HFFc6 (cell line): ENCODE data around the gene ENOPH1. TPM values are rescaled to one million over a fixed set of nuclear protein-coding genes. Genes with fewer than 3 reads are reported as not detected.
"Not testable (repeated sequence)": the region's sequence is repeated elsewhere in the genome, so short reads cannot be mapped to it uniquely, and the experiment has no call there.

ENCODE experiments used
- DNase-seq: peaks from one replicate; pipeline ENCODE4 v3.0.0-alpha.2; 2018
- H3K27ac Mint-ChIP-seq: 2 replicates; pipeline ENCODE4 v1.8.0; 2020; ENCODE audit warnings: mild to moderate bottlenecking, mixed read lengths
- H3K27me3 Mint-ChIP-seq: 2 replicates; pipeline ENCODE4 v1.8.0; 2021; ENCODE audit warnings: mild to moderate bottlenecking, moderate library complexity, mixed read lengths; ENCODE audit not compliant: insufficient read depth
- H3K36me3 Mint-ChIP-seq: 2 replicates; pipeline ENCODE4 v1.8.0; 2021; ENCODE audit warnings: low read depth, mixed read lengths
- H3K4me1 Mint-ChIP-seq: 2 replicates; pipeline ENCODE4 v1.8.0; 2020; ENCODE audit warnings: low read depth, mixed read lengths
- H3K4me3 Mint-ChIP-seq: 2 replicates; pipeline ENCODE4 v1.8.0; 2020; ENCODE audit warnings: mild to moderate bottlenecking, moderate library complexity, mixed read lengths
- H3K9me3 Mint-ChIP-seq: 2 replicates; pipeline ENCODE4 v1.8.0; 2020; ENCODE audit warnings: mild to moderate bottlenecking, mixed read lengths
- long read RNA-seq: library from polyadenylated mRNA; unstranded; transcript quantifications from one replicate; pipeline ENCODE4 v2.0.0, GENCODE V29; 2019
- total RNA-seq, 6 experiments: library from RNA; stranded (reverse); fragmentation: NEBNext Ultra II Directional; extraction: Animal tissue kit (Norgen Biotek cat#: 25700); gene quantifications; 2 replicates in 1 of 6; 3 replicates in 5 of 6; pipeline ENCODE4 v1.2.3, GENCODE V29; 2021
- TF ChIP-seq, protein P1 (sequence below): fragments of 200-600 bp; sonication (generic); IDR thresholded peaks from 2 replicates; pipeline ENCODE4 v1.5.0; 2021; ENCODE audit warnings: antibody characterized with exemption, mild to moderate bottlenecking

The ENOPH1 gene
- total RNA-seq: 10 to 100 TPM; 30.5 to 39.8 (median 33.5) TPM
- long read RNA-seq, transcript ENOPH1-201 (6 exons, 2,025 nt): major isoform, 86 of 108 reads
- long read RNA-seq, transcript ENOPH1-203 (6 exons, 1,874 nt): minor isoform, 10 of 108 reads
- long read RNA-seq, partial matches to known transcripts: 3 of 108 reads
- long read RNA-seq, other reads (novel, unspliced or antisense): 6 of 108 reads

DNA sequence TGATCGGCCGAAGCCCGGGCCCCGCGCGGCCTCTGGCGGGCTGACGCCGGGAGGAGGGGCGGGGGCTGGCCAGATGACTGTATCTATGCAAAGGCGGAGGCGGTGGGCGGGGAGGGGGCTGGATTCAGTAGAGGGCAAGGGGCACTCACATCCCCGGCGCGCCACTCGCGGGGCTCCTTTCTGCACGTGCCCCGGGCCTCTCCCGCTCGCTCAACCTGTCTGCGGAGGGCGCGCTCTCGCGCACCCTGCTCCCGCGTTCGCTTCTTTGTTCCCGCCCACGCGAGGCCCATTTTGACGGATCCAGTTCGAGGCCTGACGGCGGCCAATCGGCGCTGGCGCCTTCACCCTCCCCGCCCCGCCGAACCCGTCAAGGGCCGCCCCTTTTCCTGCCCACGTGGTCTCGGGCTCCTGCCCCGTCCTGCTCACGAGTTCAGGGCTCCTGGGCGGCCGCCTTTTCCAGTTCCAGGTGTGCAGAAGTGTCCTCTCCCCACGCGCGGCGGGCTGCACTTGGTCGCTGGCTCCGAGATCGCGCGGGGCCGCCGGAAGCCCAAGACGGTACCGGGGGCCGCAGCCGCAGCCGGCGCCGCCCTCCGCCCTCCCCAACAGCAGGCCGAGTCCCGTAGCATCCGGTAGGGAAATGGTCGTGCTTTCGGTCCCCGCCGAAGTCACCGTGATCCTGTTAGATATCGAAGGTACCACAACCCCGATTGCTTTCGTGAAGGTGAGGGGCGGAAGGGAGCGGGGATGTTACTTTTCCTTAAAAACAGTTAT is at the start of gene ENOPH1, which contains the start of gene HNRNPDL:
Gene ENOPH1 (plus strand): TSS at position 398 of the 771 bp plus-strand sequence. CDS start 240 bp downstream, at position 638.
Gene HNRNPDL (minus strand): TSS at position 270 of the 771 bp plus-strand sequence. CDS start 772 bp downstream, outside the sequence.
- peak within 1 kb of the TSS; percentile 99 for H3K27ac Mint-ChIP-seq
- H3K36me3 Mint-ChIP-seq: peaks cover 41% of the 10 kb centered on the region
- TF ChIP-seq, protein P1, sequence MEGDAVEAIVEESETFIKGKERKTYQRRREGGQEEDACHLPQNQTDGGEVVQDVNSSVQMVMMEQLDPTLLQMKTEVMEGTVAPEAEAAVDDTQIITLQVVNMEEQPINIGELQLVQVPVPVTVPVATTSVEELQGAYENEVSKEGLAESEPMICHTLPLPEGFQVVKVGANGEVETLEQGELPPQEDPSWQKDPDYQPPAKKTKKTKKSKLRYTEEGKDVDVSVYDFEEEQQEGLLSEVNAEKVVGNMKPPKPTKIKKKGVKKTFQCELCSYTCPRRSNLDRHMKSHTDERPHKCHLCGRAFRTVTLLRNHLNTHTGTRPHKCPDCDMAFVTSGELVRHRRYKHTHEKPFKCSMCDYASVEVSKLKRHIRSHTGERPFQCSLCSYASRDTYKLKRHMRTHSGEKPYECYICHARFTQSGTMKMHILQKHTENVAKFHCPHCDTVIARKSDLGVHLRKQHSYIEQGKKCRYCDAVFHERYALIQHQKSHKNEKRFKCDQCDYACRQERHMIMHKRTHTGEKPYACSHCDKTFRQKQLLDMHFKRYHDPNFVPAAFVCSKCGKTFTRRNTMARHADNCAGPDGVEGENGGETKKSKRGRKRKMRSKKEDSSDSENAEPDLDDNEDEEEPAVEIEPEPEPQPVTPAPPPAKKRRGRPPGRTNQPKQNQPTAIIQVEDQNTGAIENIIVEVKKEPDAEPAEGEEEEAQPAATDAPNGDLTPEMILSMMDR: no peak; the same call in 1 of the 2 replicates
- H3K27me3 Mint-ChIP-seq: peaks cover 20% of the 10 kb centered on the region
- peak within 1 kb of the TSS; percentile 95 for H3K4me3 Mint-ChIP-seq
- peak; percentile 95 for DNase-seq
- peaks cover 49% of the 10 kb centered on the region for H3K4me1 Mint-ChIP-seq
- H3K9me3 Mint-ChIP-seq: peaks cover 4% of the 10 kb centered on the region; the same call in 1 of the 2 replicates

DNA sequence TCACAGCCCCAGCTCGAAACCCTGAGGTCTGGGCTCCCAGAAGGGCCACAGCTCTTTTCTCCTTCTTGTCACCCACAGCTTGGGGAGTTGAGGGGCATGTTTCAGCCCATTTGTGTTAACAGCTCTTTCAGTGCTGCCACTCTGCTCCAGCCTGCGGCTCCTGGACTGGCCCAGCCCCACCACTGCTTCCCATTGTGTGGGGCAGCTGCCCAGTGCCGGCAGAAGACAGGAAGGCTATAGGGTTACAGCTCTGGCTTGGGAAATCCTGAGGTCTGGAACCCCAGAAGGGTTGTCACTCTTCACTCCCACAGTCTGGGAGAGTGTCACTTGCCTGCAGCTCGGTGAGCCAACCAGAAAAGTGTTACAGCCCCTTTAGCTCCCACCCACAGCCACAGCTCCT is 49.6 kb upstream of the ENOPH1 start:
- H3K27ac Mint-ChIP-seq: no peak overlapping the region
- no peaks in the 10 kb centered on the region for H3K9me3 Mint-ChIP-seq
- no peak for DNase-seq
- peaks cover 15% of the 10 kb centered on the region; the same call in 1 of the 2 replicates for H3K36me3 Mint-ChIP-seq
- H3K4me3 Mint-ChIP-seq: no peak overlapping the region
- peaks cover 2% of the 10 kb centered on the region; the same call in 1 of the 2 replicates for H3K27me3 Mint-ChIP-seq
- H3K4me1 Mint-ChIP-seq: peaks cover 14% of the 10 kb centered on the region
- TF ChIP-seq, protein P1: no peak

DNA sequence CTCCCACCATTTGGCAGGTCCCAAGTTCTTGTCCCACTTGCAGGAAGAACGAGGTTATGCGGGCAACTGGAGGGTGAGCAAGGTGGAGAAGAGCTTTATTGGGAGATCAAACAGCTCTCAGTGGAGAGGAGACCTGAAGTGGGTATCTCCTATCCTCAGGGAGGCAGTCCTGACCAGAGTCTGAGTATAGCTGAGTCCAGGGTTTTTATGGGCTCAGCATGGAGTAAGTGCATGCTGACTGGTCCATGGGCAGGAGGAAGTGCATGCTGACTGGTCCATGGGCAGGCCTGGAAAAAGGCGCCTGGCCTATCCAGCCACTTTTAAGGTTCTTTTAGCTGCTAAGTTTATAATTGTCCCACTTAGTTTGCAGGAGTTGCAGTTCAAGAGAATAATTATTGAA is 49.2 kb upstream of the ENOPH1 start:
- no peak for DNase-seq
- H3K9me3 Mint-ChIP-seq: no peaks in the 10 kb centered on the region
- H3K36me3 Mint-ChIP-seq: peaks cover 14% of the 10 kb centered on the region; the same call in 1 of the 2 replicates
- H3K27me3 Mint-ChIP-seq: peaks cover 2% of the 10 kb centered on the region; the same call in 1 of the 2 replicates
- H3K27ac Mint-ChIP-seq: no peak overlapping the region
- H3K4me3 Mint-ChIP-seq: no peak overlapping the region
- H3K4me1 Mint-ChIP-seq: peaks cover 10% of the 10 kb centered on the region
- TF ChIP-seq, protein P1: no peak

DNA sequence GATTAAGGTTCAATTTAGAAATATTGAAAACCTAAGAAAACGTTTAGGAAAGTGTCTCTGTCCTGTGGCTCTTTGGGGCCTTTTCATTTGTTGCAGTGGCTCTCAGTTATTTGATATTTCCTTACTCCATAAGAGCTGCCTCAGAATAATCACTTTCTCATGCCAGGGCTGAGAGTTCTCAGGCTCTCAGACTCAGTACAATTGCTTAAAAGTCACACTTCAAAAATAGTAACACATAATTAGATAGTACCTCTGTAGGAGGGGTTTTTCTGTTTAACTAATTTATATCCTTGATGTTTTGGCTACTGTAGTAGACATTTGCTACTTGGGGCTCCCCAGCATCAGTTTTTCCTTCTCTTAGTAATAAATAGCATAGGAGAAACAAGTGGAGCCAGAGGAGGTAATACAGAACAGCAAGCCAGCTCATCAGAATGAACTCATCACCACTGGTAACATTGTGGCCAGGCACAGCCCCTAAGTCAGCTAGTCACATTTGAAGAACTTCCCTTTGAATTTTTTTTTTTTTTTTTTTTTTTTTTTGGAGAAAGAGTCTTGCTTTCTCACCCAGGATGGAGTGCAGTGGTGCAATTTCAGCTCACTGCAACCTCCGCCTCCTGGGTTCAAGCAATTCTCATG is 48.6 kb upstream of the ENOPH1 start:
- Mint-ChIP-seq H3K27ac (no peak overlapping the region), H3K4me3 (no peak overlapping the region), H3K9me3 (no peaks in the 10 kb centered on the region; the same call in 1 of the 2 replicates), H3K27me3 (peaks cover 2% of the 10 kb centered on the region), H3K4me1 (0 out of 2 replicates have a peak, but pooled peaks cover 5% of the 10 kb centered on the region), H3K36me3 (peaks cover 10% of the 10 kb centered on the region; the same call in 1 of the 2 replicates)
- TF ChIP-seq, protein P1: no peak
- DNase-seq: peak; percentile 8

DNA sequence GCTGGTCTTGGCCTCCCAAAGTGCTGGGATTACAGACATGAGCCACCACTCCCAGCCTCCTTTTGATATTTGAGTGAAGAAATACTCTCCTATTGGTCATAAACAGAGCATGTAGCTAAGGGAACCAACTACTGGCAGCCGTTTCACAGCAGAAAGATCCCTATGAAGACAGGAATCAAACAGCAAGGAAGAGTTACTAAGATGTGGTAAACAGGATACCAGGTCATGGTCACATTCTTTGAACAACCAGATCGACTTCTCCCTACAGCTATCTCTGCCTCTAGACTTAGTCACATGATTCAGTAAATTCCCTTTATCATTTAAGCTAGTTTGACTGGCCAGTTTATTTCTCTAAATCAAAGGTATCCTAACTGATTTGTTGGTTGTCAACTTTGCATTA is 47.6 kb upstream of the ENOPH1 start:
- 0 out of 2 replicates have a peak, but pooled peaks cover 2% of the 10 kb centered on the region for H3K4me1 Mint-ChIP-seq
- H3K9me3 Mint-ChIP-seq: no peaks in the 10 kb centered on the region; the same call in 1 of the 2 replicates
- DNase-seq: no peak
- H3K4me3 Mint-ChIP-seq: no peak overlapping the region
- H3K36me3 Mint-ChIP-seq: peaks cover 7% of the 10 kb centered on the region; the same call in 1 of the 2 replicates
- peaks cover 2% of the 10 kb centered on the region for H3K27me3 Mint-ChIP-seq
- TF ChIP-seq, protein P1: no peak
- no peak overlapping the region for H3K27ac Mint-ChIP-seq

DNA sequence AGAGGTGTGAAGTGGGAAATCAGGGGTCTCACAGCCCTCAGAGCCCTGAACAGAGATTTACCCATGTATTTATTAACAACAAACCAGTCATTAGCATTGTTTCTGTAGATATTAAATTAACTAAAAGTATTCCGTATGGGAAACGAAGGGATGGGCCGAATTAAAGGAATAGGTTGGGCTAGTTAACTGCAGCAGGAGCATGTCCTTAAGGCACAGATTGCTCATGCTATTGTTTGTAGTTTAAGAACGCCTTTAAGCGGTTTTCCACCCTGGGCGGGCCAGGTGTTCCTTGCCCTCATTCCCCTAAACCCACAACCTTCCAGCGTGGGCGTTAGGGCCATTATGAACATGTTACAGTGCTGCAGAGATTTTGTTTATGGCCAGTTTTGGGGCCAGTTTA is 44.1 kb upstream of the ENOPH1 start:
- not testable (repeated sequence) for H3K4me1 Mint-ChIP-seq, H3K4me3 Mint-ChIP-seq, H3K36me3 Mint-ChIP-seq, H3K27me3 Mint-ChIP-seq, DNase-seq, H3K27ac Mint-ChIP-seq, H3K9me3 Mint-ChIP-seq
